ENCODE data around the gene DCTD.
A peak's percentile ranks its signal among the peaks of the same experiment; 100 is the strongest.

Gene DCTD

DNA sequence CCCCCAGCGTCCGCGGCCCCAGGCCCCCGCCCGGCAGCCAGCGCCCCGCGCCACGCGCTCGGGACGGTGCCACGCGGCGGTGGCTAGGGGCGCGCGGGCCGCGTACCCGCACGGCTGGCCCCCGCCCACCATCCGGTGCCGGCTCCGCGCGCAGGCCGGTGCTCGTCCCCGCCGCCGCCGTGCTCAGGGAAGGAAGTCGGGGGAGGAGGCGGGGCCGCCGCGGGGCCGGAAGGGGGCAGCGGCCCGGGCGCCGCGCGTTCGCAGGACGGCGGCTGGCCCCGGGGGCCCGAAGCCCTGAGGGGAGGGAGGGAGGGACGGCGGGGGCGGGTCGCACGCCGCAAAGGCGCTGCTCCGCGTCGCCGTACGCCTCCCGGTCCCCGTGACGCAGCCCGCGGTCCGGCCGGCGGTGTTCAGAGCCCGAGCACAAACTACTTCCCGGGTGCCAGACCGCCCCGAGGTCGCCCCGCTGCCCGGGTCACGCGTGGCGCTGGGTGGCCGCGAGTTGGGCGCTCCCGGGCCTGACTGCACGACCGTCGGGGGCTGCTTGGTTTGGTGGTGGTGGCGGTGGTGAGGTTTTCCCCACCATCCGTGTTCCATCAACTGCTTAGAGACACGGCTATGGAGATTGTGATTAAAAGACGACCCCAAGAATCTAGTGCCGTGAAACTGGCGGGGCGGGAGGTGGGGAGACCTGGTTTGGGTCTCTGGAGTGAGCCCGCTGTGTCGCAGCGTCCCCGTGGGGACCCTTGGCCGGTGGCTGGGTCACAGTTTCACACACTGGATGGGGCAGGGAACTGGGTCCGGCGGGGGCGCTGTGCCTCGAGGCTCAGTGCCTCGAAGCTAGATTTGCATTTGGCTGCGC, at the start of gene DCTD:
DCTD (minus strand) TSS at position 205 of the 862 bp plus-strand sequence. CDS start 1,818 bp downstream, outside the sequence.
- peak; percentile 59 for DNase-seq

DNA sequence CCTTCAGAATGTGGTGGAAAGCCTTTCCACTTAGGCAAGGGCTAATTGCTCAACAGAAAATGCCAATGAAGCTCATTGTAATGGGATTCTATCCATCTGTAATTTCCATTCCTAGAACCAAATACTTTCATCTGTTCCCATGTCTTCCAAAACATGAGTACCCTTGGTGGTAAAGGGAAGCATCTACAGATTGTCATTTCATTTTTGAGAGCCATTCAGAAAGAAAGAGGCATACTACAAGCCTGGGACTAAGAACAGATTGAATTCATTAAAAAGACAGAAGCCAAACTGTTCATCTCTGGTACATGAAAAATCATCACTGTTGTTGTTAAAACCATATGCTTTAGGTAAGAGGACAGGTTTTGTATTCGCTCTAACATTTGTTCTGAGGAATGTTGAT, 43.6 kb upstream of the DCTD start:
- DNase-seq: no peak

DNA sequence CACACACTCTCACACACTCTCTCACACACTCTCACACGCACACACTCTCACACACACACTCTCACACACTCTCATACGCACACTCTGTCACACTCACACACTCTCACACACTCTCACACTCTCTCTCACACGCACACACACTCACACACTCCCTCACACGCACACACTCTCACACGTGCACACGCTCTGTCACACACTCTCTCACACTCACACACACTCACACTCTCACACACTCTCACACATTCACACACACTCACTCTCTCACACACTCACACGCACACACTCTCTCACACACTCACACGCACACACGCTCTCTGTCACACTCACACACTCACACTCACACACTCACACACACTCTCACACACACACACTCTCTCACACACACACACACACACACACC, 43.0 kb upstream of the DCTD start:
- DNase-seq: no peak

- no peak for DNase-seq
These were observed 38.2 kb upstream of the DCTD start for GRCh38 chr4:182955411-182955810.

DNA sequence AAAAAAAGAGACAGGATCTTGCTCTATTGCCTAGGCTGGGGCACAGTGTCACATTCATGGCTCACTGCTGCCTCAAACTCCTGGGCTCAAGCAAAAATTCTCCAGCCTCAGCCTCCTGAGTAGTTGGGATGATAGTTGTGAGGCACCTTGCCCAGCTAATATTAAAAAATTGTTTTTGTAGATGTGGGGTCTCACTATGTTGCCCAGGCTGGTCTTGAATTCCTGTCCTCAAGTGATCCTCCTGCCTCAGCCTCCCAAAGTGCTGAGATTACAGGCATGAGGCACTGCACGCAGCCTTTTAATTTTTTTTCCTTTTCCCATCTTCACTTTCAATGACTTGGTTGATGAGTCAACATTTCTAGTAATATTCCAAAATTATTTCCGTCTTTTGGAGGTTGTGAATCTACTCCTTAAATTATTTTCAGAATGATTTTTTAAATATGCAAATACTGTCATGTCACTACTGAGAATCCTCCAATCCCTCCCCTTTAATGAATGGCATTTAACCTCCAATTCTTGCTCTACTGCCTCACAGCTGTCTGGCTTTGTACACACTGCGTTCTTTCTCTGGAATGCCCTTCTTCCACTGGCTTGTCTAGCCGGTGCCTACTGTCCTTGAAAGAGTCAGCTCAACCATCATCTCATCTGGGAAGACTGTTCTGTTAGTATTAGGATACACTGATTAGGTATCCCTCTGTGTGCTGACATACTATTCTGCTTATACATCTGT, 27.5 kb upstream of the DCTD start:
- no peak for DNase-seq

DNA sequence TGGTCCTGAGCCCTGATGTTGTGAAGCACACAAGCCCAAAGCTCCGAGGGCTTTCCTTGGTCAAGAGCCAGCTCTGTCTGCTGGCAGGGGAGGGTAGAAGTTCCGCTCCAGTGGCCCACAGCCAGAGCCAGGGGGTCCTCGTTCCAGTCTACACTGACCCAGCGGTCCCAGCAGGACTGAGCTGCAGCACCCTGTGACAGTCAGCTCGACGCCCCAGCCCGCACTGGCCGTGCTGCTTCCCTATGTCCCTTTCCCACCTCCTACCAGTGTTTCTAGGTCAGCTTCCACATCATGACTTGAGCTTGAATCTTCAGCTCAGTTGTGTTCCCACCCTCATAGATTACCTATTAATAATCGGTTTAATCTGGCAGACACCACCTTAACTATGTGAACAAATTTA, 22.5 kb upstream of the DCTD start:
- no peak for DNase-seq

- DNase-seq: peak; percentile 55
These were observed 21.0 kb upstream of the DCTD start for GRCh38 chr4:182938205-182938645.

GRCh38 chr4:182937268-182938204, 20.4 kb upstream of the DCTD start:
- DNase-seq: no peak

DNA sequence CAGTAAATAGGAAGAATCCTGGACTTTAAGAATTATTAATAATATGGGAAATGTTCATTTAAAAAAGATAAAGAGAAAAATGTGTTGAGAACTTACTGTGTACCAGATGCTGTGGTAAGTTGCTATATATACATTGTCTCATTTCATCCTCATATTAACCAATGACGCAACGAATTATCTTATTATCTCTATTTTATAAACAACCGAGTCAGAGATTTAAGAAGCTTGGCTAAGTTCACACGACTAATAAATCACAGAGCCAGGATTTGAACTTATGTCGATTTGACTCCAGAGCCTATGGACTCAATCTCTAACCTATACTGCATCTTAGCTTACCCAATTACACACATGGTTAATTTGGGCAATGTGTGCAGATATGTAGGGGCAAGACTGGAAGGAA, 15.5 kb upstream of the DCTD start:
- DNase-seq: no peak

DNA sequence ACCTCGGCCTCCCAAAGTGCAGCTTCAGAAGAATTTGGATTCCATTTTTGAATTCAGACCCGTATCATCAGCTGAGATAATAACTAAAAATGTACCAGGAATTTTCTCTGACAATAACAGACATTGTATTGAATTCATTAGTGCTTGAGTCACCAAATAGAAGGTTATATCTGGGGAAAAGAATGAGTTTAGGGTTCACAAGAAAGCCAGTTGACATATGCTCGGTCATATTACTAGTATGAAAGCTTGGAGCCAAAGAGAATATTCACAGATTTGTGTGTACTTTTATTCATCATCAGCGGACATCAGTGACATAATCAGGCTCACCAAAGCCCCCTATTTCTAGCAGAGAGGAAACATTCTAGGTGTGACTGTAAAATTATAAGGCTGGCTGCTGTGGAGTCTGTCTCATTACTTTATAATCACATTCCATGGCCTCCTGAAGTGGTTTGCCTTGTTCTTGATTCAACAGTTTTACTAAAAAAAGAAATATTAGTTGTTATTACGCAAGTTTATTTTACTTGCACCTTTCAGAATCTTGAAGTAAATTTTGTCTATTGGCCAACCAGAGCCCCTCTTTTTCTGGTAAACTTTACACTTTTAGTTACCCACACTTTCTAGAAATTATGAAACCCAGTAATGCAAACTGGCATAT, 14.6 kb upstream of the DCTD start:
- no peak for DNase-seq

GRCh38 chr4:182930889-182931288, 13.7 kb upstream of the DCTD start:
- DNase-seq: no peak

- no peak for DNase-seq
These were observed 12.1 kb upstream of the DCTD start for GRCh38 chr4:182929296-182929695.

DNA sequence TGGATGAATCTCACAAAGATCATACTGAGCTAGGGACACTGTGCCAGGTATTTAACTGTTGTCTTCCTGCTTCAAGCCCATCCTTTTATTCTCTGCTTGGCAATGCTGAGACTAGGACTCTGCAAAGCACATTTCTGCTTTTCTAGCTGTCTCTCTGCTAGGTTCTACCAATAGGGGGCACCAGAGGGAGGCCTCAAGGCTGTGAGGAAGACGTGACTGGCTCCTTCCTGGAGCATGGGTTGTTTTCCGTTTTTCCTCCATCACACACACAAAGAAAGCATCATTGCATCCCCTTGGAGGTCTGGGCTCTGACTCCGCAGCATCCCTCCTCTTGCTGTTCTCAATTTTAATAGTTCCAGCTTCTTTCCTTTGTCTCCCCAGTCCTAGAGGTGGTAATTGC, 10.9 kb upstream of the DCTD start:
- DNase-seq: no peak

- no peak for DNase-seq
These were observed 10.3 kb upstream of the DCTD start for GRCh38 chr4:182927505-182927904.

- DNase-seq: no peak
These were observed 8.7 kb upstream of the DCTD start for GRCh38 chr4:182925855-182926254.

DNA sequence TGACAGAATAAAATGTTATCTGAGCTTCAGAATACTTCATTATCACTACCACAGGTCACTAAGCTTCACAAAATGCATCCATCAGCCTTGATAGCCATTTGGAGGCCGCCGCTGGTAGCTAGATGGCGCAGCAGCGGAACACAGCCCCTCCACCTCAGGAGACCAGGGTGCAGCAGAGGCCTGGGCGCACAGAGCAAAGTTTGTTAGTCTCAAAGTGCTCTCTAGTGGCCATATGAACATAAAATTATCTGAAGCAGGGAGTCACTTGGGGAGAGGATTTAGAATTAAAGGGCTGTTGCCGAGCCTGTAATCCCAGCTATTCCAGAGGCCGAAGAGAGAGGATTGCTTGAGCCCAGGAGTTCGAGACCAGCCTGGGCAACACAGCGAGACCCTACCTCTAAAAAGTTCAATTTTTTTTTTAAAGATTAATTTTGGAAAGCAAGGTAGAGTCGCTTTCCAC, 8.1 kb upstream of the DCTD start:
- peak; percentile 91 for DNase-seq

DNA sequence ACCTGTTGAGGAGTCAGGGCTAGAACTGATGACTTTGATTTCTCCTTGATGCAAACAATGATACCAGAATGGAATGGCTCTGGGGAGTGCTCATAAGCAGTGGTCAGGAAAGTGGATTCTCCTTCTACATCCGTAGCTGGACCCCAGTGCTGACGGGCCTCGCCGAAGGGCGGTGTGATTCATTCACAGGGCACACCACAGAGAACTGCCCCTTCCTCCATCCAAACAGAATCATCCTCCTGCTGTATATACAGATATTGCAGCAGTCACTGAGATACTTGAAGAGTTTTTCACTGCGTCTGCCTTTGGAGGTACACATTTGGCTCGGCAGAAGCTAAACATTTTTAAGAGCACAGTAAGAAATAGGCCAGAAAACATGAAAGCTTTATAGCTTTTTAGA, 7.3 kb upstream of the DCTD start:
- DNase-seq: no peak

DNA sequence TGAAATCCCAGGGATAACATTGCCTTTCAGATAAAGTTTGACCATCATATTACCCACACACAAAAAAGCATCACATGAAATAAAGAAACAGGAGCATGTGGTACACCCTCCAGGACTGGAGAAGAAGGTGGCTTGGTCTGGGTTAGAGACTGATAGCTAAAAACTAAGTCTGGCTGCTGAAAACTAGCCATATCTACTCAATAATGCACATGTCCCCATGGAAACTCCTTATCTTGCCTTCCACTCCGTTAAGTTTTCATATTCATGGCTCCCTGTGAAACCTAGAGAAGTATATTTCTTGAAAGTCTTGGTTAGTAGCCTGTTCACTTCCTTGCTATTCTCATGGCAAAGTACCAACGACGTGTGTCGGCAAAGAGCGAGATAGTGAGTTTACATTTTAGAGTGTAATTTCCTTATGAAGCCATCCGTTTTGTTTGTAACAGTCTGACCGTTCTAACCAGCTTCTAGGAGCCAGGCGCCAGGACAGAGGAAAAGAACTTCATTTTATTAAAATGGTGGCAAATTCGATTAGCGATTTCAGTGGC, 6.7 kb upstream of the DCTD start:
- DNase-seq: no peak

DNA sequence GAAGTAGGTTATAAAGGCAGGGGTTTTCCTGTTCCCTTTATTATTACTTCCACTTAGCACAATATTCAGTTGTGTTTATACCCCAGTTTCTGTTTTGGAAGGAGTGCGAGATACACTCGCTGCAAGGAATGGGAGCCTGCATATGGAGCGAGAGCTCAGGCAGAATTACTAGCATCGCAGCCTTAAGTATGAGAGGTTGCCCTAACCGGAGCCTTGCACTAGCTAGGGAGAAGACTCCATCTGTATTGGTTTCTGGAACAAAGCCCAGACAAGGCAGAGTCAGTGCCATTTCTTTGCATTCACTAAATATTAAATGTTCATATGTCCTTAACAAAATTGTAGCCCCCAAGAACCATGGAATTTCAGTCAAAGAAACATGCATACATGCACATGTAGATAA, 6.2 kb upstream of the DCTD start:
- no peak for DNase-seq

- DNase-seq: peak; percentile 32
These were observed 5.5 kb upstream of the DCTD start for GRCh38 chr4:182922501-182923284.

DNA sequence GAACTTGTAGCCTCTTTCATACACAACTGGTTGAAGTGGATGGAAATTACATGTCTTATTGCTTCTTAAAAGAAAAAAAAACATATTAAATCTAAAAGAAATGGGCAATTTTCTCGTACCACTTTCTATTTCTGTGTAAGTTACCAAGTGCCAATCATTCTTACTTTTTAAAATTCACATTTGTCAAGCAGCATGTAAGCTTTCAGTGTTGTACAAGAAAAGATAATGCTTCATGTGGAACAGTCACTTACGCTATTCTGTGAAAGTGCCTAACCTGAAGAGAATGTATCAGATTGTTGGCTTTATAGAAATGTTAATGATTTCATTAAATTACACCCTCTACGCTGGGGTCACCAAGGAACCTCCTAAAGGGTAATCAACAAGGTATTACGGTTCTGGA, 4.4 kb upstream of the DCTD start:
- DNase-seq: no peak
